Measurements from ENCODE around the gene KRTAP4-4.
"Not testable (repeated sequence)": the region's sequence is repeated elsewhere in the genome, so short reads cannot be mapped to it uniquely, and the experiment has no call there.

KRTAP4-4 gene

GRCh38 chr17:41131979-41132378 lies 28.6 kb downstream of the KRTAP4-4 start:
- Histone ChIP-seq H3K27ac (ENCODE audit: insufficient read depth, low read depth, low read length, poor library complexity, severe bottlenecking) (no peak overlapping the region), H3K27me3 (ENCODE audit: control insufficient read depth, insufficient read depth, low read length, poor library complexity, severe bottlenecking) (no peaks in the 10 kb centered on the region), H3K4me3 (ENCODE audit: insufficient read depth, low read depth, low read length) (no peak overlapping the region), H3K4me1 (ENCODE audit: control insufficient read depth, insufficient read depth, low read length) (no peaks in the 10 kb centered on the region), H3K9me3 (ENCODE audit: control insufficient read depth, low read length) (no peaks in the 10 kb centered on the region), H3K36me3 (ENCODE audit: control insufficient read depth, insufficient read depth, low read length) (no peaks in the 10 kb centered on the region)
- WGBS, 2 experiments = 96 to 99% methylated on average over 3 of the region's 3 CpGs

GRCh38 chr17:41127371-41127770 lies 33.2 kb downstream of the KRTAP4-4 start:
- Histone ChIP-seq H3K36me3 (ENCODE audit: control insufficient read depth, insufficient read depth, low read length) (no peaks in the 10 kb centered on the region), H3K27ac (ENCODE audit: insufficient read depth, low read depth, low read length, poor library complexity, severe bottlenecking) (no peak overlapping the region)
- WGBS, 2 experiments = 88 to 100% methylated on average over 1 of the region's 1 CpG

GRCh38 chr17:41126412-41126811 lies 34.1 kb downstream of the KRTAP4-4 start:
- 94% methylated on average over 3 of the region's 3 CpGs; no CpG with 5 or more reads in 1 of the 2 experiments for WGBS, 2 experiments
- no peak overlapping the region for H3K4me3 ChIP-seq (ENCODE audit: insufficient read depth, low read depth, low read length)
- H3K4me1 ChIP-seq (ENCODE audit: control insufficient read depth, insufficient read depth, low read length) = no peaks in the 10 kb centered on the region
- no peaks in the 10 kb centered on the region for H3K36me3 ChIP-seq (ENCODE audit: control insufficient read depth, insufficient read depth, low read length)
- H3K27ac ChIP-seq (ENCODE audit: insufficient read depth, low read depth, low read length, poor library complexity, severe bottlenecking) = no peak overlapping the region
- no peaks in the 10 kb centered on the region for H3K9me3 ChIP-seq (ENCODE audit: control insufficient read depth, low read length)
- H3K27me3 ChIP-seq (ENCODE audit: control insufficient read depth, insufficient read depth, low read length, poor library complexity, severe bottlenecking) = no peaks in the 10 kb centered on the region

More at GRCh38 chr17:41127371-41127770, 33.2 kb downstream of the KRTAP4-4 start:
- Histone ChIP-seq H3K9me3 (ENCODE audit: control insufficient read depth, low read length) (no peaks in the 10 kb centered on the region), H3K27me3 (ENCODE audit: control insufficient read depth, insufficient read depth, low read length, poor library complexity, severe bottlenecking) (no peaks in the 10 kb centered on the region), H3K4me1 (ENCODE audit: control insufficient read depth, insufficient read depth, low read length) (no peaks in the 10 kb centered on the region), H3K4me3 (ENCODE audit: insufficient read depth, low read depth, low read length) (no peak overlapping the region)

GRCh38 chr17:41125064-41125463 lies 35.5 kb downstream of the KRTAP4-4 start:
- no peak overlapping the region for H3K4me3 ChIP-seq (ENCODE audit: insufficient read depth, low read depth, low read length)
- WGBS, 2 experiments = 100% methylated on average over 1 of the region's 2 CpGs
- no peaks in the 10 kb centered on the region for H3K36me3 ChIP-seq (ENCODE audit: control insufficient read depth, insufficient read depth, low read length)

GRCh38 chr17:41123991-41124371 lies 36.6 kb downstream of the KRTAP4-4 start, which contains the start of gene KRTAP4-12:
TSS of gene KRTAP4-12 (minus strand) at chr17:41124182. CDS start at chr17:41124122, 60 bp downstream.
- H3K9me3 ChIP-seq (ENCODE audit: control insufficient read depth, low read length); H3K4me1 ChIP-seq (ENCODE audit: control insufficient read depth, insufficient read depth, low read length); H3K4me3 ChIP-seq (ENCODE audit: insufficient read depth, low read depth, low read length); H3K27ac ChIP-seq (ENCODE audit: insufficient read depth, low read depth, low read length, poor library complexity, severe bottlenecking); H3K27me3 ChIP-seq (ENCODE audit: control insufficient read depth, insufficient read depth, low read length, poor library complexity, severe bottlenecking); H3K36me3 ChIP-seq (ENCODE audit: control insufficient read depth, insufficient read depth, low read length): not testable (repeated sequence)
- WGBS, 2 experiments = 83 to 85% methylated on average over 3 of the region's 3 CpGs

More at GRCh38 chr17:41125064-41125463, 35.5 kb downstream of the KRTAP4-4 start:
- Histone ChIP-seq H3K9me3 (ENCODE audit: control insufficient read depth, low read length) (no peaks in the 10 kb centered on the region), H3K4me1 (ENCODE audit: control insufficient read depth, insufficient read depth, low read length) (no peaks in the 10 kb centered on the region), H3K27me3 (ENCODE audit: control insufficient read depth, insufficient read depth, low read length, poor library complexity, severe bottlenecking) (no peaks in the 10 kb centered on the region), H3K27ac (ENCODE audit: insufficient read depth, low read depth, low read length, poor library complexity, severe bottlenecking) (no peak overlapping the region)

- WGBS, 2 experiments = 87 to 89% methylated on average over 12 of the region's 12 CpGs
- not testable (repeated sequence) for H3K9me3 ChIP-seq (ENCODE audit: control insufficient read depth, low read length); H3K27me3 ChIP-seq (ENCODE audit: control insufficient read depth, insufficient read depth, low read length, poor library complexity, severe bottlenecking); H3K36me3 ChIP-seq (ENCODE audit: control insufficient read depth, insufficient read depth, low read length); H3K27ac ChIP-seq (ENCODE audit: insufficient read depth, low read depth, low read length, poor library complexity, severe bottlenecking); H3K4me3 ChIP-seq (ENCODE audit: insufficient read depth, low read depth, low read length); H3K4me1 ChIP-seq (ENCODE audit: control insufficient read depth, insufficient read depth, low read length)
Observed at GRCh38 chr17:41123292-41123990, 37.1 kb downstream of the KRTAP4-4 start.

- Histone ChIP-seq H3K27ac (ENCODE audit: insufficient read depth, low read depth, low read length, poor library complexity, severe bottlenecking) (no peak overlapping the region), H3K27me3 (ENCODE audit: control insufficient read depth, insufficient read depth, low read length, poor library complexity, severe bottlenecking) (no peaks in the 10 kb centered on the region), H3K9me3 (ENCODE audit: control insufficient read depth, low read length) (no peaks in the 10 kb centered on the region), H3K4me3 (ENCODE audit: insufficient read depth, low read depth, low read length) (no peak overlapping the region), H3K36me3 (ENCODE audit: control insufficient read depth, insufficient read depth, low read length) (no peaks in the 10 kb centered on the region), H3K4me1 (ENCODE audit: control insufficient read depth, insufficient read depth, low read length) (no peaks in the 10 kb centered on the region)
- 93 to 95% methylated on average over 2 of the region's 2 CpGs for WGBS, 2 experiments
Observed at GRCh38 chr17:41121742-41122141, 38.8 kb downstream of the KRTAP4-4 start.

- not testable (repeated sequence) for H3K4me1 ChIP-seq (ENCODE audit: control insufficient read depth, insufficient read depth, low read length); H3K9me3 ChIP-seq (ENCODE audit: control insufficient read depth, low read length); H3K27me3 ChIP-seq (ENCODE audit: control insufficient read depth, insufficient read depth, low read length, poor library complexity, severe bottlenecking); H3K4me3 ChIP-seq (ENCODE audit: insufficient read depth, low read depth, low read length); H3K27ac ChIP-seq (ENCODE audit: insufficient read depth, low read depth, low read length, poor library complexity, severe bottlenecking); H3K36me3 ChIP-seq (ENCODE audit: control insufficient read depth, insufficient read depth, low read length)
- WGBS, 2 experiments = 89 to 90% methylated on average over 11 of the region's 11 CpGs
Observed at GRCh38 chr17:41119696-41120690, 40.6 kb downstream of the KRTAP4-4 start.

GRCh38 chr17:41118721-41119120 lies 41.8 kb downstream of the KRTAP4-4 start:
- H3K27ac ChIP-seq (ENCODE audit: insufficient read depth, low read depth, low read length, poor library complexity, severe bottlenecking) = no peak overlapping the region
- H3K9me3 ChIP-seq (ENCODE audit: control insufficient read depth, low read length) = no peaks in the 10 kb centered on the region
- H3K36me3 ChIP-seq (ENCODE audit: control insufficient read depth, insufficient read depth, low read length) = no peaks in the 10 kb centered on the region
- no peaks in the 10 kb centered on the region for H3K27me3 ChIP-seq (ENCODE audit: control insufficient read depth, insufficient read depth, low read length, poor library complexity, severe bottlenecking)
- no peaks in the 10 kb centered on the region for H3K4me1 ChIP-seq (ENCODE audit: control insufficient read depth, insufficient read depth, low read length)
- WGBS, 2 experiments = 93 to 97% methylated on average over 4 of the region's 4 CpGs
- no peak overlapping the region for H3K4me3 ChIP-seq (ENCODE audit: insufficient read depth, low read depth, low read length)

- not testable (repeated sequence) for H3K4me3 ChIP-seq (ENCODE audit: insufficient read depth, low read depth, low read length); H3K27me3 ChIP-seq (ENCODE audit: control insufficient read depth, insufficient read depth, low read length, poor library complexity, severe bottlenecking); H3K27ac ChIP-seq (ENCODE audit: insufficient read depth, low read depth, low read length, poor library complexity, severe bottlenecking); H3K9me3 ChIP-seq (ENCODE audit: control insufficient read depth, low read length); H3K4me1 ChIP-seq (ENCODE audit: control insufficient read depth, insufficient read depth, low read length); H3K36me3 ChIP-seq (ENCODE audit: control insufficient read depth, insufficient read depth, low read length)
- 84 to 86% methylated on average over 10 of the region's 10 CpGs for whole genome bisulfite sequencing, 2 experiments
Observed at GRCh38 chr17:41117846-41118386, 42.6 kb downstream of the KRTAP4-4 start, which contains the start of gene KRTAP4-11. TSS of gene KRTAP4-11 (minus strand) at chr17:41118373. CDS start at chr17:41118315, 58 bp downstream.
